HepG2 (cell line): ENCODE data around the gene JSRP1. TPM values are rescaled to one million over a fixed set of nuclear protein-coding genes. Genes with fewer than 3 reads are reported as not detected.
A peak's percentile ranks its signal among the peaks of the same experiment; 100 is the strongest.

Experiments used
- AGO2 ChIP-seq: fragments of 200-400 bp; formaldehyde crosslinking; optimal IDR thresholded peaks from 2 replicates; pipeline ENCODE3; 2017; ENCODE audit warnings: mild to moderate bottlenecking, low read depth, low read length, moderate library complexity
- ATM ChIP-seq: fragments of 450-650 bp; IDR thresholded peaks from 2 replicates; pipeline ENCODE4 v1.7.1; 2017; ENCODE audit warnings: mild to moderate bottlenecking, borderline replicate concordance
- ATRX ChIP-seq: sonication (generic); formaldehyde crosslinking; IDR thresholded peaks from 2 replicates; pipeline ENCODE4 v1.4.0; 2020; ENCODE audit warnings: missing genetic modification reagents, borderline replicate concordance
- CREM ChIP-seq, 2 experiments: sonication (generic) in 1 of 2; formaldehyde crosslinking in 1 of 2; IDR thresholded peaks; 2 replicates each; pipeline versions ENCODE4 v1.4.0 to v1.6.1; 2016 to 2020; ENCODE audit warnings: antibody characterized with exemption in 1 of 2, mild to moderate bottlenecking in 1 of 2, missing genetic modification reagents in 1 of 2
- MED8 ChIP-seq: sonication (generic); formaldehyde crosslinking; IDR thresholded peaks from 2 replicates; pipeline ENCODE4 v1.8.1; 2023; ENCODE audit warnings: mild to moderate bottlenecking, missing genetic modification reagents; ENCODE audit not compliant: insufficient replicate concordance
- MEF2D ChIP-seq: sonication (generic); formaldehyde crosslinking; IDR thresholded peaks from 2 replicates; pipeline ENCODE4 v1.5.1; 2020; ENCODE audit warnings: mild to moderate bottlenecking, missing genetic modification reagents
- NR2F1 ChIP-seq, 2 experiments: fragments of 450-650 bp in 1 of 2; formaldehyde crosslinking in 1 of 2; IDR thresholded peaks; 2 replicates each; pipeline versions ENCODE4 v1.5.0 to v1.6.1; 2016 to 2020; ENCODE audit warnings: mild to moderate bottlenecking in 1 of 2, missing compliant biosample characterization in 1 of 2, missing genetic modification reagents in 1 of 2, moderate library complexity in 1 of 2
- NR2F6 ChIP-seq, 2 experiments: IDR thresholded peaks; 2 replicates each; pipeline ENCODE4 v1.6.1; 2016; ENCODE audit warnings: antibody characterized with exemption in 1 of 2, mild to moderate bottlenecking in 1 of 2
- PHF21A ChIP-seq: sonication (generic); formaldehyde crosslinking; IDR thresholded peaks from 2 replicates; pipeline ENCODE4 v1.5.0; 2020; ENCODE audit warnings: mild to moderate bottlenecking, missing genetic modification reagents
- YY1 ChIP-seq: IDR thresholded peaks from 2 replicates; pipeline ENCODE4 v1.6.1; 2011; ENCODE audit warnings: low read length, low read depth, moderate library complexity, mild to moderate bottlenecking; ENCODE audit not compliant: insufficient read depth, insufficient replicate concordance
- ZMYM4 ChIP-seq: sonication (generic); formaldehyde crosslinking; IDR thresholded peaks from 2 replicates; pipeline ENCODE4 v1.8.1; 2023; ENCODE audit warnings: mild to moderate bottlenecking, missing genetic modification reagents
- ZNF234 ChIP-seq: sonication (generic); formaldehyde crosslinking; conservative IDR thresholded peaks from 2 replicates; pipeline ENCODE4 v1.5.1; 2020; ENCODE audit warnings: mild to moderate bottlenecking, missing genetic modification reagents
- ZNF256 ChIP-seq: sonication (generic); formaldehyde crosslinking; conservative IDR thresholded peaks from 2 replicates; pipeline ENCODE4 v1.4.0; 2020; ENCODE audit warnings: missing genetic modification reagents
- ZNF484 ChIP-seq: sonication (generic); formaldehyde crosslinking; IDR thresholded peaks from 2 replicates; pipeline ENCODE4 v1.5.1; 2020; ENCODE audit warnings: mild to moderate bottlenecking, low read depth, missing genetic modification reagents, borderline replicate concordance
- ZSCAN20 ChIP-seq: sonication (generic); formaldehyde crosslinking; IDR thresholded peaks from 2 replicates; pipeline ENCODE4 v1.4.0; 2020; ENCODE audit warnings: missing genetic modification reagents, mild to moderate bottlenecking, borderline replicate concordance
- polyA plus RNA-seq, 8 experiments: library from polyadenylated mRNA; depleted of rRNA in 3 of 8; stranded (reverse) in 7 of 8; unstranded in 1 of 8; fragments of >200 nt; fragmentation: Illumina TruSeq in 4 of 8; extraction: Trizol in 4 of 8; gene quantifications; 2 replicates each; pipeline versions ENCODE4 v1.2.1 to v1.2.3, GENCODE V29; 2011 to 2016; ENCODE audit warnings: low read depth in 4 of 8, missing spikeins in 1 of 8, mixed read lengths in 1 of 8; ENCODE audit not compliant: insufficient read depth in 1 of 8
- total RNA-seq, 5 experiments: library from RNA; depleted of rRNA; stranded (reverse); fragments of >200 nt; fragmentation: Illumina TruSeq; extraction: Trizol; gene quantifications; 2 replicates each; pipeline ENCODE4 v1.2.3, GENCODE V29; 2016; ENCODE audit warnings: low read depth in 1 of 5
- TF ChIP-seq, protein P1 (sequence below): sonication (generic); formaldehyde crosslinking; IDR thresholded peaks from 2 replicates; pipeline ENCODE4 v1.4.0; 2020; ENCODE audit warnings: missing genetic modification reagents
- TF ChIP-seq, protein P2 (sequence below): sonication (generic); formaldehyde crosslinking; IDR thresholded peaks from 2 replicates; pipeline ENCODE4 v1.5.1; 2020; ENCODE audit warnings: missing genetic modification reagents, mild to moderate bottlenecking, borderline replicate concordance
- TF ChIP-seq, protein P3 (sequence below): sonication (generic); formaldehyde crosslinking; conservative IDR thresholded peaks from 2 replicates; pipeline ENCODE4 v1.5.0; 2020; ENCODE audit warnings: missing genetic modification reagents
- TF ChIP-seq, protein P4 (sequence below): sonication (generic); formaldehyde crosslinking; IDR thresholded peaks from 2 replicates; pipeline ENCODE4 v1.4.0; 2020; ENCODE audit warnings: missing genetic modification reagents
- TF ChIP-seq, protein P5 (sequence below): IDR thresholded peaks from 2 replicates; pipeline ENCODE4 v1.6.1; 2018; ENCODE audit warnings: missing genetic modification reagents, mild to moderate bottlenecking, missing compliant biosample characterization

Gene JSRP1
- total and polyA plus RNA-seq, 2 of the 13 experiments (the other 11 are each of a cell fraction or from before 2014, with no cell fraction given) = 0.16 to 0.38 TPM

DNA sequence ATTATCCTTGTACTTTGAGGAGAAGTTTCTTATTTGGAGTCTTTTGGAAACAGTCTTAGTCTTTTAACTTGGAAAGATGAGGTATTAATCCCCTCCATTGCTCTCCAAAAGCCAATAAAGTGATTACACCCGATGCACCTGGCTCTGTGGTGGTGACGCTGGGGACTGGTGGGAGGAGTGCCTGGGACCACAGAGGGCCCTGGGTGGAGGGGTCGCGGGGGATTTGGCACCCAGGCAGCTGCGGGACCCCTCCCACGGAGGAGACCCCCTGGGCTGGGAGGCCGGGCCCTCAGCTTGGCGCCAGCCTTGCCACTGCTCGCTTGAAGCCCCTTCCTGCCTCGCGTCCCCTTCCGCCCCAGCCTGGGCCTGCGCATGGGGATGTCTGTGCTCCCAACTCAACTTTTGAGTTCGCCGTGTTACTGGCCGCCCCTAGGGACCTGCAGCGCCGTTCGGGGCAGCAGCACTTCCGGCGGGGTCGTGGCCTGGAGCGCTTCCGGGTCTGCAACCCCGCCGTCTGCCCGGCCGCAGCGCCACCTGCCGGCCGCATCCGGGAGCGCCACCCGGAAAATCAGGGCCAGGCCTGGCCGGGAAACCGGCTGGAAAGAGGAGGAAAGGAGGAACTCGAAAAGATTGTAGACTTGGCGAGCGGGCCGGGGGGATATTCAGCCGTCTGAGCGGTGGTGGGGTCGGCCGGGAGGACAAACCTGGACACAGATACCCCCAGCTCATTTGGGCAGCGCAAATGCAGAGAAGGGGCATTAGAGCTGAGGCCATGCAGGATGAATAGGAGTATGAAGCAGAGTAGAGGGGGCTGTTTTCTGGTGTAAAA is 17.4 kb upstream of the JSRP1 start (continued):
- peak; percentile 66; the same call in 1 of the 2 replicates for TF ChIP-seq ZMYM4 (CRISPR knock-in tag)
- 0 out of 2 replicates have a peak, but pooled peaks have one; percentile 20 for TF ChIP-seq MEF2D (CRISPR knock-in tag)
- TF ChIP-seq, protein P1, sequence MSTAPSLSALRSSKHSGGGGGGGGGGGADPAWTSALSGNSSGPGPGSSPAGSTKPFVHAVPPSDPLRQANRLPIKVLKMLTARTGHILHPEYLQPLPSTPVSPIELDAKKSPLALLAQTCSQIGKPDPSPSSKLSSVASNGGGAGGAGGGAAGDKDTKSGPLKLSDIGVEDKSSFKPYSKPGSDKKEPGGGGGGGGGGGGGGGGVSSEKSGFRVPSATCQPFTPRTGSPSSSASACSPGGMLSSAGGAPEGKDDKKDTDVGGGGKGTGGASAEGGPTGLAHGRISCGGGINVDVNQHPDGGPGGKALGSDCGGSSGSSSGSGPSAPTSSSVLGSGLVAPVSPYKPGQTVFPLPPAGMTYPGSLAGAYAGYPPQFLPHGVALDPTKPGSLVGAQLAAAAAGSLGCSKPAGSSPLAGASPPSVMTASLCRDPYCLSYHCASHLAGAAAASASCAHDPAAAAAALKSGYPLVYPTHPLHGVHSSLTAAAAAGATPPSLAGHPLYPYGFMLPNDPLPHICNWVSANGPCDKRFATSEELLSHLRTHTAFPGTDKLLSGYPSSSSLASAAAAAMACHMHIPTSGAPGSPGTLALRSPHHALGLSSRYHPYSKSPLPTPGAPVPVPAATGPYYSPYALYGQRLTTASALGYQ (CRISPR knock-in tag) = no peak; the same call in 1 of the 2 replicates
- TF ChIP-seq AGO2 = peak; percentile 99
- no peak for TF ChIP-seq ATRX (CRISPR knock-in tag)
- TF ChIP-seq ZSCAN20 (CRISPR knock-in tag) = 0 out of 2 replicates have a peak, but pooled peaks have one; percentile 45
- TF ChIP-seq, protein P2, sequence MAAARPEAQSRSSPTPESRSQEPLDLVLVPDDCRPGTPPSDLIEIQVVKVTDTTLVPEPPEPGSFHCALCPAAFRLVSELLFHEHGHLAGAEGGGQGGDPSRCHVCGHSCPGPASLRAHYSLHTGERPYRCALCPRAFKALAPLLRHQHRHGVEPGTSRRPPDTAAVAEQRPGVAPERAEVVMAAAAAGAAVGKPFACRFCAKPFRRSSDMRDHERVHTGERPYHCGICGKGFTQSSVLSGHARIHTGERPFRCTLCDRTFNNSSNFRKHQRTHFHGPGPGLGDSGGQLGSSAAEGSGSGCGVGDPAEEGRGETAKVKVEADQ = peak; percentile 48; the same call in 1 of the 2 replicates
- TF ChIP-seq CREM (IDR thresholded peaks at IDR 0.05) = no peak
- no peak for TF ChIP-seq CREM (CRISPR knock-in tag; IDR thresholded peaks at IDR 0.05)
- TF ChIP-seq MED8 (CRISPR knock-in tag) = peak; percentile 57
- TF ChIP-seq ATM = no peak
- TF ChIP-seq, protein P3, sequence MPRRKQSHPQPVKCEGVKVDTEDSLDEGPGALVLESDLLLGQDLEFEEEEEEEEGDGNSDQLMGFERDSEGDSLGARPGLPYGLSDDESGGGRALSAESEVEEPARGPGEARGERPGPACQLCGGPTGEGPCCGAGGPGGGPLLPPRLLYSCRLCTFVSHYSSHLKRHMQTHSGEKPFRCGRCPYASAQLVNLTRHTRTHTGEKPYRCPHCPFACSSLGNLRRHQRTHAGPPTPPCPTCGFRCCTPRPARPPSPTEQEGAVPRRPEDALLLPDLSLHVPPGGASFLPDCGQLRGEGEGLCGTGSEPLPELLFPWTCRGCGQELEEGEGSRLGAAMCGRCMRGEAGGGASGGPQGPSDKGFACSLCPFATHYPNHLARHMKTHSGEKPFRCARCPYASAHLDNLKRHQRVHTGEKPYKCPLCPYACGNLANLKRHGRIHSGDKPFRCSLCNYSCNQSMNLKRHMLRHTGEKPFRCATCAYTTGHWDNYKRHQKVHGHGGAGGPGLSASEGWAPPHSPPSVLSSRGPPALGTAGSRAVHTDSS (CRISPR knock-in tag) = no peak
- TF ChIP-seq ZNF484 = 0 out of 2 replicates have a peak, but pooled peaks have one; percentile 27
- TF ChIP-seq YY1 = peak; percentile 78
- TF ChIP-seq NR2F6 (IDR thresholded peaks at IDR 0.05) = no peak
- peak; percentile 36; the same call in 1 of the 2 replicates for TF ChIP-seq NR2F6 (CRISPR knock-in tag; IDR thresholded peaks at IDR 0.05)
- no peak for TF ChIP-seq NR2F1 (CRISPR knock-in tag; IDR thresholded peaks at IDR 0.05)
- TF ChIP-seq PHF21A = peak; percentile 87
- TF ChIP-seq, protein P4, sequence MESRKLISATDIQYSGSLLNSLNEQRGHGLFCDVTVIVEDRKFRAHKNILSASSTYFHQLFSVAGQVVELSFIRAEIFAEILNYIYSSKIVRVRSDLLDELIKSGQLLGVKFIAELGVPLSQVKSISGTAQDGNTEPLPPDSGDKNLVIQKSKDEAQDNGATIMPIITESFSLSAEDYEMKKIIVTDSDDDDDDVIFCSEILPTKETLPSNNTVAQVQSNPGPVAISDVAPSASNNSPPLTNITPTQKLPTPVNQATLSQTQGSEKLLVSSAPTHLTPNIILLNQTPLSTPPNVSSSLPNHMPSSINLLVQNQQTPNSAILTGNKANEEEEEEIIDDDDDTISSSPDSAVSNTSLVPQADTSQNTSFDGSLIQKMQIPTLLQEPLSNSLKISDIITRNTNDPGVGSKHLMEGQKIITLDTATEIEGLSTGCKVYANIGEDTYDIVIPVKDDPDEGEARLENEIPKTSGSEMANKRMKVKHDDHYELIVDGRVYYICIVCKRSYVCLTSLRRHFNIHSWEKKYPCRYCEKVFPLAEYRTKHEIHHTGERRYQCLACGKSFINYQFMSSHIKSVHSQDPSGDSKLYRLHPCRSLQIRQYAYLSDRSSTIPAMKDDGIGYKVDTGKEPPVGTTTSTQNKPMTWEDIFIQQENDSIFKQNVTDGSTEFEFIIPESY = peak; percentile 81
- TF ChIP-seq, protein P5, sequence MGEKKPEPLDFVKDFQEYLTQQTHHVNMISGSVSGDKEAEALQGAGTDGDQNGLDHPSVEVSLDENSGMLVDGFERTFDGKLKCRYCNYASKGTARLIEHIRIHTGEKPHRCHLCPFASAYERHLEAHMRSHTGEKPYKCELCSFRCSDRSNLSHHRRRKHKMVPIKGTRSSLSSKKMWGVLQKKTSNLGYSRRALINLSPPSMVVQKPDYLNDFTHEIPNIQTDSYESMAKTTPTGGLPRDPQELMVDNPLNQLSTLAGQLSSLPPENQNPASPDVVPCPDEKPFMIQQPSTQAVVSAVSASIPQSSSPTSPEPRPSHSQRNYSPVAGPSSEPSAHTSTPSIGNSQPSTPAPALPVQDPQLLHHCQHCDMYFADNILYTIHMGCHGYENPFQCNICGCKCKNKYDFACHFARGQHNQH = peak; percentile 68; the same call in 1 of the 2 replicates
- TF ChIP-seq ZNF256 (CRISPR knock-in tag) = no peak
- no peak for TF ChIP-seq ZNF234 (CRISPR knock-in tag)
